Vagina (tissue), 2 donors: ENCODE data around the gene CDKL4. TPM values are rescaled to one million over a fixed set of nuclear protein-coding genes. Genes with fewer than 3 reads are reported as not detected.

Experiments
- DNase-seq, 2 donors: peaks; one replicate each; pipeline ENCODE4 v3.0.0-alpha.2; 2017; ENCODE audit errors: extremely low spot score in 2 of 2
- H3K27ac ChIP-seq: fragments of 200-600 bp; sonication (generic); one replicate; pipeline ENCODE4 v1.5.1; 2019
- H3K27me3 ChIP-seq: fragments of 200-600 bp; sonication (generic); one replicate; pipeline ENCODE4 v1.5.1; 2019
- H3K36me3 ChIP-seq, 2 donors: fragments of 200-600 bp; sonication (generic); one replicate each; pipeline ENCODE4 v1.5.1; 2017 to 2019
- H3K4me1 ChIP-seq: fragments of 200-600 bp; sonication (generic); one replicate; pipeline ENCODE4 v1.5.1; 2019
- H3K4me3 ChIP-seq, 2 donors: fragments of 200-600 bp; sonication (generic); 1 replicate in 1 of 2; 2 replicates in 1 of 2; pipeline ENCODE4 v1.5.1; 2016 to 2019
- H3K9me3 ChIP-seq: fragments of 200-600 bp; sonication (generic); one replicate; pipeline ENCODE4 v1.5.1; 2019
- CTCF ChIP-seq, 3 experiments: fragments of 450-650 bp in 2 of 3; fragments of 200-600 bp in 1 of 3; sonication (generic) in 1 of 3; IDR thresholded peaks; one replicate each; pipeline ENCODE4 v1.5.1; 2017 to 2019; ENCODE audit warnings: antibody characterized with exemption in 3 of 3, mild to moderate bottlenecking in 2 of 3, moderate library complexity in 2 of 3
- POLR2A ChIP-seq, 2 donors: fragments of 450-650 bp; IDR thresholded peaks; one replicate each; pipeline ENCODE4 v1.6.1; 2017; ENCODE audit warnings: antibody characterized with exemption in 2 of 2, mild to moderate bottlenecking in 2 of 2, moderate library complexity in 2 of 2
- POLR2AphosphoS5 ChIP-seq, 2 donors: sonication (generic); formaldehyde crosslinking; IDR thresholded peaks; one replicate each; pipeline ENCODE4 v1.9.0; 2017; ENCODE audit warnings: antibody characterized with exemption in 2 of 2, mild to moderate bottlenecking in 2 of 2, low read depth in 1 of 2; ENCODE audit not compliant: insufficient read depth in 1 of 2
- intact Hi-C: fragments of 100-400 bp; cut with DNase I; formaldehyde crosslinking; loops from one replicate; pipeline ENCODE4 v1.15.1; 2023
- total RNA-seq: library from RNA; depleted of rRNA; stranded (reverse); fragments of >200 nt; gene quantifications from one replicate; pipeline ENCODE4 v1.2.3, GENCODE V29; 2016

Gene CDKL4
- 2.7 TPM for total RNA-seq

- intact Hi-C loops = no loop called here
- Histone ChIP-seq H3K4me1 (no peaks in the 10 kb centered on the region), H3K36me3 (no peaks in the 10 kb centered on the region), H3K27ac (no peak within 1 kb of the TSS), H3K27me3 (no peaks in the 10 kb centered on the region), H3K9me3 (no peaks in the 10 kb centered on the region), H3K4me3 (peak within 1 kb of the TSS in 1 of 2 donors; percentile 24)
- no peak for DNase-seq
- TF ChIP-seq POLR2AphosphoS5 (IDR thresholded peaks at IDR 0.05; ENCODE audit: insufficient read depth in 1 of 2, low read depth in 1 of 2) (no peak), CTCF (IDR thresholded peaks at IDR 0.05) (no peak), POLR2A (IDR thresholded peaks at IDR 0.05) (no peak)
These were observed at the start of gene CDKL4 for GRCh38 chr2:39243469-39244123. TSS of gene CDKL4 (minus strand) at chr2:39243970.

GRCh38 chr2:39290433-39290832, 46.7 kb upstream of the CDKL4 start:
- intact Hi-C loops = no loop called here
- peaks cover 0 to 41% of the 10 kb centered on the region in 2 donors for H3K36me3 ChIP-seq
- H3K4me1 ChIP-seq = no peaks in the 10 kb centered on the region
- H3K4me3 ChIP-seq = no peak overlapping the region
- no peaks in the 10 kb centered on the region for H3K9me3 ChIP-seq
- TF ChIP-seq POLR2AphosphoS5 (IDR thresholded peaks at IDR 0.05; ENCODE audit: insufficient read depth in 1 of 2, low read depth in 1 of 2) = no peak
- no peak for TF ChIP-seq POLR2A (IDR thresholded peaks at IDR 0.05)
- no peak for TF ChIP-seq CTCF (IDR thresholded peaks at IDR 0.05)
- no peaks in the 10 kb centered on the region for H3K27me3 ChIP-seq
- no peak for DNase-seq
- H3K27ac ChIP-seq = no peak overlapping the region

- intact Hi-C loops = no loop called here
- Histone ChIP-seq H3K4me1 (no peaks in the 10 kb centered on the region), H3K36me3 (peaks cover 0 to 41% of the 10 kb centered on the region in 2 donors), H3K27me3 (no peaks in the 10 kb centered on the region), H3K9me3 (no peaks in the 10 kb centered on the region), H3K27ac (no peak overlapping the region), H3K4me3 (no peak overlapping the region)
- no peak for DNase-seq
- TF ChIP-seq CTCF (IDR thresholded peaks at IDR 0.05) (no peak), POLR2A (IDR thresholded peaks at IDR 0.05) (no peak), POLR2AphosphoS5 (IDR thresholded peaks at IDR 0.05; ENCODE audit: insufficient read depth in 1 of 2, low read depth in 1 of 2) (no peak)
These were observed 45.8 kb upstream of the CDKL4 start for GRCh38 chr2:39289609-39290008.

GRCh38 chr2:39283561-39283960, 39.8 kb upstream of the CDKL4 start:
- no peak overlapping the region for H3K4me3 ChIP-seq
- no peaks in the 10 kb centered on the region for H3K4me1 ChIP-seq
- no peaks in the 10 kb centered on the region for H3K9me3 ChIP-seq
- no peak for DNase-seq
- intact Hi-C loops = no loop called here
- no peak for TF ChIP-seq POLR2A (IDR thresholded peaks at IDR 0.05)
- no peak for TF ChIP-seq CTCF (IDR thresholded peaks at IDR 0.05)
- TF ChIP-seq POLR2AphosphoS5 (IDR thresholded peaks at IDR 0.05; ENCODE audit: insufficient read depth in 1 of 2, low read depth in 1 of 2) = no peak
- H3K36me3 ChIP-seq = peaks cover 0 to 46% of the 10 kb centered on the region in 2 donors
- H3K27me3 ChIP-seq = no peaks in the 10 kb centered on the region
- H3K27ac ChIP-seq = no peak overlapping the region

- intact Hi-C loops = no loop called here
- TF ChIP-seq CTCF (IDR thresholded peaks at IDR 0.05) (no peak), POLR2AphosphoS5 (IDR thresholded peaks at IDR 0.05; ENCODE audit: insufficient read depth in 1 of 2, low read depth in 1 of 2) (no peak)
These were observed 37.6 kb upstream of the CDKL4 start for GRCh38 chr2:39281391-39281790.

More at GRCh38 chr2:39281391-39281790, 37.6 kb upstream of the CDKL4 start:
- no peak overlapping the region for H3K27ac ChIP-seq
- H3K36me3 ChIP-seq = peaks cover 0 to 46% of the 10 kb centered on the region in 2 donors
- no peaks in the 10 kb centered on the region for H3K9me3 ChIP-seq
- no peaks in the 10 kb centered on the region for H3K27me3 ChIP-seq
- no peaks in the 10 kb centered on the region for H3K4me1 ChIP-seq
- no peak for DNase-seq
- H3K4me3 ChIP-seq = no peak overlapping the region
